ENCODE results near the gene SEC61G. TPM values are rescaled to one million over a fixed set of nuclear protein-coding genes. Genes with fewer than 3 reads are reported as not detected.

The SEC61G gene
- 125 and 192 TPM in 2 replicates for total RNA-seq

DNA sequence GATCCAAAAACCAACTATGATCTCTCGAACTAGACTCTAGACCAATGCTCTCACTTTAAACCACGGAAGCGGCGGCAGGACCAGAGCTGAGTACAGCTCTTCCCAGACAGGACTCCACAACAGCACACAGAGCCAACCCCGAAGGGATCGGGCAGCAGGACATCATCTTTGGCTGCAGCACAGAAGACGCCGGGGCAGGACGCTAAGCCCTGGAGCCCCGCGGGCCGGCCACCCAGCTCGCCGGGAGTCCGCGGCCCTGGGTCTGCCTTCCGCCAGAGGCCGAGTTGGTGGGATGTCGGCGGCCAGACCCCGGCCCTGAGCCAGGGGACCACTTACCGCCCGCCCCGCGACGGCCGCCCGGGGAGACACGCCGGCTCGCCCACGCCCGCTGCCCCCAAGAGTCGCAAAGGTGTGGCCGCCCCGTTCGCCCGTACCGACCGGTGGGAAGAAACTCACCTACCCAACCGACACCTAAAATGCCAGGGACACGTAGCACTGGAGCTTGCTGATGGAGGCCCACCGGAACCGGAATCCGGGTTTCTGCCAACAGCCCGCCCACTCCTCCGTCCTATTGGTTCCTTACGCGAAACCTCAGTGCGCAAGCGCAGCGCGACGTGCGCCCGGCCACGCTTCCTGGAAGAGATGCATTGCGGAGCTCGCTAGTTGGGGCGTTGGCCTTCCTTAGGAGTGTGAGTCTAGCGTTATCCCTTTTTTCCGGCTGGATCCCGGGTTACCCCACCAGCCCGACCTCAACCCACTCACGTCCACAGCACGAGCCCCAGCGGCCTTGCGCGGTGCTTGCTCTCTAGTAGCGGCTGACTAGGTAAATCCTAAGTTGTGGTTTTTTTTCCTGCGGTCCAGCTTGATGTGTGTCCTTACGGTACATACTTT is at the start of gene SEC61G:
TSS of gene SEC61G (minus strand) at position 510 of the 891 bp plus-strand sequence. CDS start 1,623 bp downstream, outside the sequence.

Other genes starting within 250 kb of the SEC61G start
- not detected in 2 replicates for gene VSTM2A, start 216.8 kb downstream of the SEC61G start, total RNA-seq

Data from bronchial smooth muscle cell (primary cell).